Measurements from ENCODE around the gene NR1H4.
"Not testable (repeated sequence)": the region's sequence is repeated elsewhere in the genome, so short reads cannot be mapped to it uniquely, and the experiment has no call there.

The NR1H4 gene

DNA sequence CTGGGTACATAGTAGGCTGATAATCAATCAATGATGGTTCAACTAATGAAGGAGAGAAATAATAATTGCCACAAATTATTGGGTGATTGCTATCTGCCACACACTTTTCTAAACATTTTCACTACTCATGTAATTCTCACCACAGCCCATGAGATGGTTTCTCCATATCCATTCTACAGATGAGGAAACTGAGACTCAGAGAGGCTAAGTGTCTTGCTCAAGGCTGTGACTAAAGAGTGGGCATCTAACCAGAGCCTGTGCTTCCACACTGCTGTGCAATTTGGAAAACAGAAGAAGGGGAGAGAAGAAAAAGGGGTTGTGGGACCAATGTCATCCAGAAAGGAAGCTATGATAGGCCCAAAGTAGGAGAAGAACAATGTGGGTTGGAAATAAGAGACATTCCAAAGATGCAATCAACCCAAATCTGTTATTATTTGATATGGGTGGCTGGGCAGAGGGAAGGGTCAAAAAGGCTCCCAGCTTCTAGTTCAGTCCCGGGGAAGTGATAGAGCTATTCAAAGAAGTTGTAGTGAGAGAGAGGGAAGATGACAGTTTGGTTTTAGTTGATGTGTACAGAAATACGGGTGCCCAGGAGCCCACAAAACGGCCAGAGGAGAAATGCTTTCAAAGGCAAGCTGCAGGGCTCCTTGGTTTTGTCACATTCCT, 483 bp upstream of the NR1H4 start:
- no peak for DNase-seq

DNA sequence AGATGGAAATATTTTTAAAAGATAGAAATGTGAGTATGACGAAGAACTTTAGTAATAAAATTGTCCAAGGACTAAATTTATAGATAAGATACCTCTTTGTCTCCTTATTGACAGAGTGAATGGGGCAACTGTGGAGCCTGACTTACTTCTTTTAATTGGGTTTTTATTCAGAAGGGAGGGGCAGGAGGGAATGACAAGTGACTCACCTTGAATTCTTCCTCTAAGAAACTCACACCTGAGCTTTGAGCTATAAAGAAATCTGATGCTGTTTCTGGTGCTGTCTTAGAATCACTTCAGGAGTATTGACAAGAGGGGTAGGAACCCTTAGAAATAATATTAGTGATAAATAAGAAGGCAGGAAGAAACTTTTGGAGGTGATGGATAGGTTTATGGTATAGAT, 951 bp downstream of the NR1H4 start:
- no peak for DNase-seq

DNA sequence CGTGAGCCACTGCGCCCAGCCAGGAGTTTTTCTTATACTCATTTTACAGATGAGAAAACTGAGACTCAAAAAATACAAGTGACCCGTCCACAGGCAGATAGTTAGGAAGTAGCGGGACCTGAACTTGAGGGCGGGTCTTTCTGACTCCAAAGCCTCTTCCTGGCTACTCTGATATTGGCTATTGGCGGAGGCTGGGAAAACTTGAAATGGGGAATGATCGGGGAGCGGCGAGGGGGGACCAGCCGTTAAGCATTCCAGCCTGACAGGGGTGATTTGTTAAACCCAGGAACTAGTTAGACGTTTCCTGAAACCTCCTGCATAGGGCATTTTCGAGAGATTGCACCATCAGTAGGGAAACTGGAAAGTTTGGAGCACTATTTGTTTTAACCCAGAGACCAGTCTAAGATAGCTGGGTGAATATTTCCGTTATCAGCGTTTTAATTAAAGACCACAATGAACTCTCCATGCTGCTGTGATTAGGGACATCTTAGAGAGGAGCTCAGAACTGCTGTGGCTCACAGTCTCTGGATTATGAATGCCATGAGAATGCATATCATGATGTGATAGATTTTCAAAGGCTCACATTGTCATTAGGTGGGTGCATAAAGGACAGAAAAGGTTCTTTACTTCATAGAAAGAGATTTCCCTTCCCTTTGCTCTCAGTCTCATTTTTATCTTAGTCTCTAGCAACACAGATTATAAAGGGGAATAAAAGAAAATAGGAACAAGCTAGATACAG, 2.5 kb downstream of the NR1H4 start:
- DNase-seq: no peak

DNA sequence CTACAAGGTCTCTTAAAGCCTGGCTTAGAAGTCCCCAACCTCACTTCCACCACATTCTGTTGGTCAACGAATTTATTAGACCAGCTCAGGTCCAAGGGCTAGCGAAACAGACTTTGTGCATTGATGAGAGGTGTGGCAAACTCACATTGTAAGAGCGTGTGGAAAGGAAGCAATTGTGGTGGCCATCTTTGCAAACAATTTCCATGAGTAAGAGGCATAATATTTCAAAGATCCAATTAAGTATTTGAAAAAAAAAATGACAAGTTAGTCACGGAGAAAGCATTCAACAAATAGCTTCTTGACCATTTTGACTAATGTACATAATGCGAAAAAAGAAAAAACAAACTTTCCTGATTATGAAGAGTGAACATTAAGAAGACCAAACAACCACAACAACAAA, 7.4 kb downstream of the NR1H4 start:
- DNase-seq: no peak

DNA sequence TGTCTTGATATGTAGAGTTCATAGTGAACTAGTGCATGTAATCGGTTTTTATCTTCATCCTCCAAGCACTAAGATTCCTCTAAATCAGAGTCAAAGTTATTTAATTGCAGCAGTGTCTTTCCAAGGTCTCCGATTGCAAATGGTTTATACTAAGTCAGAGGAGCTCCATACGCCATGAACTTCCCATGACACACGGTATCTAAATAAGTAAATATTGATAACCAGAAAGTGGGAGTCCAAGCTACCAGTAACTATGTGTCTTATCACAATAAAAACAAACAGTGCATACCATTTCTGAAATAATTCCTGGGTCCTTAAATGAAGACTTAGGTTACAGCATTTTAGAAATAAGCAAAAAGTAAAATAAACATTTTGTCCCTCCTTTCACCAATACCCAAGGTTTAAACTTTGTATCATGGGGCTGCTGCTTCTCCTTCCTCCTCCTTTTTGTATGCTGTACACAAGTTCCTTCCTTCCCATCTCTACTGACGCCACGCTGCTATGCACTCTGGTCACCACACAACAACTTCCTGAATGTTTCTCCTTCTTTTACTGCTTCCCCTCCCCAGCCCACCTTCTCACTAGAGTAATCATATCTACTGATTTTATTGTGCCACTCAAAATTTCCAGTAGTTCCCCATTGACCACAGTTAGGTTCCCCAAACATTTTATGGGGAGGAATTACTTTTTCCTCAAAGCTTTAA, 10.7 kb downstream of the NR1H4 start:
- DNase-seq: no peak

DNA sequence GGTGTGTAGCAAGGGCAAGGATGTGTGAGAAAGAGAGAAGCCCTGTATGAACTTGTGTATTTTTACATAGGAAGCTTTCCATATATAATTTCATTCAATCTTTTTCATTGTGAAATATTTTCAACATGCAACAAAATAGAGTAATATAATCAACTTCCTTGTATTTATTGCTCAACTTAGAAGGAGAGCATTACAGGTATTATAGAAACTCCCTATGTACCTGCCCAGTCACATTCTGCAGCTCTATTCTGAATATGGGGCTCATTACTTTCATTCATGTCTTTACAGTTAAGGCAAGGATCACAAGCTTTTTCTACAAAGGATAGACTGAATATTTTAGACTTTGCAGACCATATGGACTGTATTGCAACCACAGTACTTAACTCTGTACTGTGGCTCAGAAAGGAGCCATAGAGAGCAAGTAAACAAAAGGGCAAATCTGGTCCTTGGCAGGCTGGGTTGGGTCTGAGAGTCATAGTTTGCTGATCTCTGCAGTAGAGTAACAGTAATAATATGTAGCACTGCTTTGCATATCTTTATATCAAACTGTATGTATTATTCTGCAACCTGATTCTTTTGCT, 11.3 kb downstream of the NR1H4 start:
- DNase-seq: no peak

DNA sequence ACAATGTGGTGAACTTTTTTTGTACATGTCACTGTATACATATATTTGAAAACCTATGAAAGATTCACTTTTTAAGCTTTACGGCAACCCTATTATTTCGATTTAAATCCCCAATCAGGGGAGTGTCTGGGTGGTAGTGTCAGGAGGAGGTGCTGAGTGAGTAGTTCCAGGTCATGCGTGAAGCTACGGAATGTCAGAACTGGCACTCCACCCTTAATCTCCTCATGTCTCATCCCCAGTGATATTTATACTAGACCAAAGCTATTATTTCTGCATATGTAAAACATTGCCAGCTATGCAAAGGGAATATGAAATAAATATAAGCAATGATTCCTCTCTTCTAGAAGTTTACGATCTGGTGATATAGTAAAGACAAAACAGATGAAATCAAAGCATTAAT, 12.3 kb downstream of the NR1H4 start:
- no peak for DNase-seq

DNA sequence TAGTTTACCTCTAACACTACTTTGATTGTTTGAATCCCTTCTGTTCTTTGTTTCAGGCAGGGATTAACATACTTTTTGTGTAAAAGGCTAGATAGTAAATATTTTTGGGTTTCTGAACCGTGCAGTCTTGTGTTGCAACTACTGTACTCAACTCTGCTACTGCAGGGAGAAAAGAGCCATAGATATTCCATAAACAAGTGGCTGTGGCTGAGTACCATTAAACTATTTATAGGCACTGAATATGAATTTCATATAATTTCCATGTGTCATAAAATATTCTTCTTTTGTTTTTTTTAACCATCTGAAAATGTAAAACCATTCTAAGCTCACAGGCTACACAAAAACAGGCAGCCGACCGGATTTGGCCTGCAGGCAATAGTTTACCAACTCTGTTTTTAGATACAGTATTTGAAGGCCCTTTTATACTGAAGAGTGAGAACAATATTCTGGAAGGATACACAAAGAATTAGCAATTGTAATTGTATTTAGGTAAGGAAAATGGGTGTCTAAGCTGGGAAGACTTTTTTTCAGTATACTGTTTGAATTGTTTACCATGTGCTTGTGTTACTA, 15.7 kb downstream of the NR1H4 start:
- no peak for DNase-seq

DNA sequence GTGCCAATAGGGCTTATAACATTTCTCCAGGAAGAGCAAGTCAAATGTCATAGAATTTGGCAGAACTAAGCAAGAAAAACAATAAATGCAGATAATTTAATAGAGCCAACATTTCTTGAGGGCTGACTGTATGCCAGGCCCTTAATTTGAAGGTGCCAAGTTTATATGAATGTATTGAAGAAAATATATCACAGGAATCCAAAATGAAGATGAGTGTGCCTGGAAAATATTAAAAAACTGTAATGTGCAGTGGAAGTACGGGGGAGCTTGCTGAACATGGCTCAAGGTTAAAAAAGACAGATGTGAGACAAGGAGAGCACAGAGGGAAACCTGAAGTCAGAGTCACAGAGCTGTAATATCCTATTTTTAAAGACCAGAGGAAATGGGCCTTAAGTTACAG, 16.4 kb downstream of the NR1H4 start:
- no peak for DNase-seq

DNA sequence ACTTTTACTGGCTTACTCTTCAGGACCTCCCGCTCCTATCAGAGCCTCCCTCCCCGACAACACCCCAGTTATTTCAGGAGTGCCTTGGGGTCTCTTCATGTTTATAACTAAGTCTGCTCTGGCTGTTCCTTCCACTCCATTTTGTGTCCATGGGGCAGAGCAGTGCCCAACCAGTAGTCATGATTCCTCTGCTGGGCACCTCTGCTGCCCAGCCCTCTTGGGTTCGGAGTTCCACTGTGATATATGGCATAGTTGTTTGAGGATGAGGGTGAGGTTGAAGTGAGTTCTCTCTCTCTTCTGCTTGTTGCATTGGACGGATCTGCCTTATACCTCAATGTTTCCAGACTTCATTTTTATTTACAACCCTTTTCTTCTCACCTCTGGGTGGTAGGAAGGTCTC, 17.4 kb downstream of the NR1H4 start:
- DNase-seq: no peak

DNA sequence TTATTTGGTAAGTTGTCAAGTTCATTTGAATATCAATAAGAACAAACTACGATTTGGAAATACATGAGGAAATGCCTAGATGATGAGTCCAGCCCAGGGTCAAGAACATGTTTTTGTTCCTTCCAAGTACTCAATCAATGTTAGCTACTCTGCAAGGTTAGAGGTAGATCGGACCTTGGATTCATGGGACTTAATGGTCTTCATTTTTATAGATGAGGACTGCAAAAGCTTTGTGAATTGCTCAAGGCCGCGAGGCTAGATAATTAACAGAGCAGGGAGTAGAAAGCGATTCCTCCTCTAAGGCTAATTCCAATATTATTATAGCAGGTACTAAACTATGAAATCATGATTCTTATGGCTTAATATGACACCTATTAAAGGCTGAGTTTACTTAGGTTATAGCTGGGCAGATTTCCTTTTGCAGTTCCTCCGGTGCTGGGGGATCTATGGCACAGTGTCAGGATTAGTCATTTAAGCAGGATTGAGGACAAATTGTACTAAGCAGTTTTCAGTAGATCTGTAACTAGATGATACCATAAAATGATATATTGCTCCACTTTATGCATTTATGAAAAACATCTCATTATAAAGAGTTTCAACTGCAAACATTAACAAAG, 19.8 kb downstream of the NR1H4 start:
- DNase-seq: no peak

DNA sequence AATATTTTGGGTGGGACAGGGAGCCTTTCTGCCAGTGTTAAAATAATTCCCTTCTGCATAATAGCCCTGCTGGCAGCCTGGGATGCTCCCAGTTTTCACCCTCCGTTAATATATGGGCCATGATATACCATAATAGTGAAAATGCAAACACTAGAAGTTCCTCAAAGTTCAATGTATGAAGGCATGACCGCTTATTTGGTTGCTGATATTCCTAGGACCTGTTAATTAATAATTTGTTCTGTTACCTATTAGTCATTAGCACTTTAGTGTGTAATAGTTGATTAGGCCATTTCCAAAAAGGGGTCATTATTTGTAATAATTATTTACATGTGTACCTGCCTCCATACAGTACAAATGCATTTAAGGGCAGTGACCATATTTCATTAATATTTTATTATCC, 20.4 kb downstream of the NR1H4 start:
- DNase-seq: no peak

DNA sequence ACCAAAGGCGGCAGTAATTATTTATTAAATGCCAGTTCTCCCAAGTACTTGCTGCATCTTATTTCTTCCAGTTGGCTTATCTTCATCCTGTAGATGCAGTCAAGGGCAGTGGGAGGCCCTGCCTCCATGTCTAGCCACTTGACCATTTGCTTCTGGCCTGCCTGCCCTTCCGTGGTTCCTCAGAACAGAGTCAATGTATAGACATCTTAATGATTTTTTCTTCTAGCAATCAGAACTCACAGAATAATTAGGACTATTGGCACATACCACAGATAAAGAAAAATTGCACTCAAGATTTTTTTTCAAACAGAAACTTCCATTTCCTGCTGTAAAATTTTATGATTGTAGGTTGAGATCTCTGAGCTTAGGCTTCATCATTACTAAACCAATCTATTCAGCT, 20.9 kb downstream of the NR1H4 start:
- no peak for DNase-seq

DNA sequence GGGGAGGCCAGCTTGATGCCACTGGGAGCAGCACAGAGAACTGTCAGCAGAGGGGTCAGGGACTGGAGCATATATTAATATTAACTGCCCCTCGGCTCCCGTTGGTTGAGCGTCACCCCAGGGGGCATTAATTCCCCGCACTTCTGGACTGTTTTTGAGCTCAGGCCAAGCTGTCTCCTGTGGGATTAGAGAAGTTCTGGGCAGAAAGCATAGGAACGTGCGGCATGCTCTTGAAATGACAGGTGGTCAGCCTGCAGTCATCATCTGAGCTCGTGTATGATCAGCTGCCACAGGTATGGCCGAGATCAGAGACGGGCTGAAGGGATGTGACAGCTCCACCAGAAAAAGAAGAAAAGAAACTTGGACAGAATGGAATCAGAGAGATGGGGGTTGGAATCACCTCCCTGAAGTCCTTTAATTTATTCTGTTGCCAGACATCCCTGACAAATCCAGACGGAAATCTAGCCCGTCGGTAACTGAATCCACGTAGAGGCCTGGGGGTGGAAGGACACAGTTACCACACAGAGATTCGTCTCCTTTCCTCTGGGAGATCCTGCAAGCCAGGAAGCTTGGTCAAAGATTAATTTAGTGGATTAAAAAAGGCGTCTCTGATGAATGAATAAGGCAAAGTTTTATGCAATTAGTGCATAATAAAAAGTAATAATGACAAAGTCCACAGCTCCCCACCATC, 23.6 kb downstream of the NR1H4 start:
- no peak for DNase-seq

DNA sequence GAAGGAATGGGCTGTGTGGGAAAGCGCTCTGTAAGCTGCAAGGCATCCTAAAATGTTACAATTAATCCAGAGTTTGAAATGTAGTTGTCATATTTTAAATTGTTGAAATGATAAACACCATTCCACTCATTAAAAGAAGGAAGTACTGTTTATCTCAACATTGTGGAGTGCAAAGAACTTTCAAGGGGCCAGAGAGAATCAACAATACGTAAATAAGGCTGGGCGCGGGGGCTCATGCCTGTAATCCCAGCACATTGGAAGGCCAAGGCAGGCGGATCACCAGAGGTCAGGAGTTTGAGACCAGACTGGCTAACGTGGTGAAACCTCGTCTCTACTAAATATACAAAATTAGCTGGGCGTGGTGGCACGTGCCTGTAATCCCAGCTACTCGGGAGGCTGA, 24.5 kb downstream of the NR1H4 start:
- no peak for DNase-seq

DNA sequence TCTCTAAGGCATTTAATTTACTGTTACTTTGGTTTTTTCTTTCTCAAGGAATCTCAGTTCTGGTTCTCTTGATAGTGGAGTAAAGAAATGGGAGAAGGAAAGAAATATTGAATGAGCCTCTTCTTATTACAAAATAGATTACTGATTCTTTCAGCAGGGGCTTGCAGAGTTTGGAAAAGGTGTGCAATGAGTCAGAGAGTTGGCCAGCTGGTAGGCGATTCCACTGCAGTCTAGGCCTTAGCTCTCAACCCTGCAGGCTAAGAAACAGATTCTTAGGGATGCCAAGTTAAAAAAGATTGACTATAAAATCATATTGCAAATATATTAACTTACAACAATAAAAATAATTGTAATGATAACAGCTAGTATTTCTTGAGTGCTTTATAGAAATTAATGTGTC, 25.8 kb downstream of the NR1H4 start:
- DNase-seq: no peak

DNA sequence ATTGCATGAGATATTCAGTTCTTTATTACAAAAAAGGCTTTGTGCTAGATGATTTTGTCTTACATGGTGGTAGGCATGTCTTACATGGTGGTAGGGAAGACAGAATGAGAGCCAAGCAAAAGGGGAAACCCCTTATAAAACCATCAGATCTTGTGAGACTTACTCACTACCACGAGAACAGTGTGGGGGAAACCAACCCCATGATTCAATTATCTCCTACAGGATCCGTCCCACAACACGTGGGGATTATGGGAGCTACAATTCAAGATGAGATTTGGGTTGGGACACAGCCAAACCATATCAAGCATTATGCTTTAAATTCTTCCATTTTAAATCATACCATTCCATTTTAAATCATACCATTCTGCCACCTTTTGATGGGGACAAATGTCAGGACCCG, 29.1 kb downstream of the NR1H4 start:
- DNase-seq: not testable (repeated sequence)

DNA sequence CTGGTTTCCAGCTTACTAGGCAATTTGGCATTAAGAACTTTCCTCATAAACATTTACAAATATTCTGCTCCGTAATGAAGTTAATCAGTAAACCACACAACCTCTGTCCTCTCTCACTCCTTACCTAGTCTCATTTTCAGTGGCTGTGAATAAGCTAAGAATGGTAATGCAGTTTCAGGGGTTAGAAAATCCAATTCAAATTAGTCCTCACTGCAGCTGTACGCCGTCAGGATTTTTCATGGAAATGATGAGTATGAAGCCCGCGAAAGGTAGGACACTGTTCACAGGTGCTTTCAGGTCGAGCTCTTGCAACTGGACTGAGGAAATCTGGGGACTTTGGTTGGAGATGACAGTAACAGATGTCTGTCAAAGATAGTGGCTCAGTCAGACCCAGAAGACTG, 29.6 kb downstream of the NR1H4 start:
- no peak for DNase-seq

DNA sequence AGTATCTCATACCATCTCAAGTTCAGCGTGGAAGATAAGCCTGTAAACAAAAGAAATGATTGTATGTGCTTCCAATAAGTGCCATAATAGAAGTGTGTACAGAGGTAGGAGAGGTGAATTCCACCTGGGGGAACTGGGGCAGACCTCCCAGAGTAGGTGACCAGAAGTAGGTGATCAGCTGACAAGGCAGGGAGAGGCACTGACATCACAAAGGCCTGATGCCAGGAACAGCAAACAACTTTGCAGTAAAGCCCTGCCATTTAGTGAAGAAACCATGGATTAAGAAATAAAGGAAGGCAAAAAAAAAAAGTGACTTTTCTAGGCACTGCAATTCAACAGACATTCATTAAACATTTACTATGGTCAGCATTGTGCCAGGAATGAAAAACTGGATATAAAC, 31.1 kb downstream of the NR1H4 start:
- no peak for DNase-seq

DNA sequence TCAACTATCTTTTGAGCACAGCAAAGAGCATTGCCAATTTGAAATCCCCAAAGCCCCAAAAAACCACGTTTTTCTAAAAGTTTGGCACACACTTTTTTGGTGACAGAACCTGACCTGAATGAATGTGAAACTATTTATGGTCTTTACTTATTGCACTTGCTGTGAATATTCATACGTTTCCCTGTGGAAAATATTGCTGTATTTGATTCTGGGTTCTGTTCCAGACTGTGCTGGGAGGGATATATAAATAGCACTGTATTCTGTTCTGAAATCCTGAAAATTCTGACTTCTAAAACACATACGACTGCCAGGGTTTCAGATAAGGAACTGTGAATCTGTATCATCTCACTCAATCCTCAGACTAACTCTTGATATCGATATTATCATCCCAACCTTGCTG, 35.1 kb downstream of the NR1H4 start:
- no peak for DNase-seq

DNA sequence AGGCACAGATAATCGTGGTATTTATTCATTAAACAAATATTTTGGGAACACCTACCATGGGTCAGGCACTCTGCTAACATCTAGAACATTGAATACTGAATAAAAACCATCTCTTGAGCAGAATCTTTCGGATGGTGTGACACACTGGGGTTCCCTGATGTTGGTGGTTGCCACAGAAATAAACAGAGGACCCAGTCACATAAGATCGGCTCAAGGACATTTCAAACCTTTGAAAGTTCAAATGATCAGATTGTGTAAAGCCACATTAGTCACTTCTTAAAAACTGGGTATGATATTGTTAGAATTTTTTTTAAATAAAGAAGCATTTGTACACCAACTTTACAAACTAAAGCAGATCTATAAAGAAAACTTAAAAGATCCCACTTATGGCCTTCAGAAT, 39.0 kb downstream of the NR1H4 start:
- DNase-seq: no peak

DNA sequence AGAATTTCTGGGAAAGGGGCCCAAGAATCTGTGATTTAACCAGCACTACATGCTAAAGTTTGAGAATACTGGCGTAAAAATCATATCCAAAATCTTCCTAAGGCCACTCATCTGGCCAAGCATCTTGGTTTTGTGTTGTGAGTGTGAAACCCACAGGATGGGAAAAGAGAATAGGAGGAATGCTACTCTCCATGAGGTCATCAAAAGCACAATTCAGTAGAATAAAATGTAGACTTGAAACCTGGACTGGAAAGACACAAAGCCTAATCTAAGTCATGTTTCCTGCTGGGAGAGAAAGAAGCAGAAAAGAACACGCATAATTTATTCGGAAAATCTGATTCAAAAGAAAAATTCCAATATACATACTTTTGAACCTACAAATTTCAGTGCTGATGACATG, 42.3 kb downstream of the NR1H4 start:
- DNase-seq: no peak

DNA sequence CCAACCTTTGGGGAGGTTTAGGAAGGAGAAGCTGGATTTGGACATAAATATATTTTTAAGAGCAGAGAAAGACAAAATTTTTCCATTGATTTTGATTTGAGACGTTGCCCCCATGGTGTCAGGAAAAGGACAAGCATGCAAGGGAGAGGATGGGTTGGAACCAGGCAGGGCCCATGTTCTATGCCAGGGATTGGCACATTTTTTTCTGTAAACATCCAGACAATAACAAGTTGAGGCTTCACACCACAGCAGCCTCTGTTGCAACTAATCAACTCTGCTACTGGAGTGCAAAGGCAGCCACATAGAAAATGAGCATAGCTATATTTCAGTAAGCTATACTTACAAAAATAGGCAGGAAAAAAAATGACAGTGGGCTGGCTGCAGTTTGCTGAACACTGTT, 44.7 kb downstream of the NR1H4 start:
- DNase-seq: no peak
